ENCODE data around the gene MPP2.
A peak's percentile ranks its signal among the peaks of the same experiment; 100 is the strongest.
"Not testable (repeated sequence)": the region's sequence is repeated elsewhere in the genome, so short reads cannot be mapped to it uniquely, and the experiment has no call there.

MPP2 gene

GRCh38 chr17:43907425-43907981 is at the start of gene MPP2:
Gene MPP2 (minus strand): TSS chr17:43907536. CDS start chr17:43904460, 3,076 bp downstream.
- peak; percentile 20 for DNase-seq (ENCODE audit: low read depth)

- DNase-seq (ENCODE audit: low read depth): no peak
These were observed 48.9 kb upstream of the MPP2 start for GRCh38 chr17:43956222-43956621.

GRCh38 chr17:43953746-43954145 is 46.4 kb upstream of the MPP2 start, which contains the start of gene PYY:
Gene PYY (minus strand): TSS chr17:43953940. CDS start chr17:43953483, 457 bp downstream.
- DNase-seq (ENCODE audit: low read depth): no peak

GRCh38 chr17:43952724-43953666 is 45.7 kb upstream of the MPP2 start:
- no peak for DNase-seq (ENCODE audit: low read depth)

- DNase-seq (ENCODE audit: low read depth): no peak
These were observed 45.0 kb upstream of the MPP2 start for GRCh38 chr17:43952351-43952723.

- DNase-seq (ENCODE audit: low read depth): no peak
These were observed 44.4 kb upstream of the MPP2 start for GRCh38 chr17:43951750-43952149.

- no peak for DNase-seq (ENCODE audit: low read depth)
These were observed 43.2 kb upstream of the MPP2 start for GRCh38 chr17:43950554-43950953.

GRCh38 chr17:43949781-43950180 is 42.4 kb upstream of the MPP2 start:
- DNase-seq (ENCODE audit: low read depth): no peak

- no peak for DNase-seq (ENCODE audit: low read depth)
These were observed 39.4 kb upstream of the MPP2 start for GRCh38 chr17:43946781-43947180.

GRCh38 chr17:43945074-43945829 is 37.9 kb upstream of the MPP2 start:
- DNase-seq (ENCODE audit: low read depth): no peak

GRCh38 chr17:43942051-43942685 is 34.8 kb upstream of the MPP2 start, which contains the start of gene PPY:
Gene PPY (minus strand): TSS chr17:43942476. CDS start chr17:43941654, 822 bp downstream.
- DNase-seq (ENCODE audit: low read depth): no peak

GRCh38 chr17:43940630-43941029 is 33.3 kb upstream of the MPP2 start:
- no peak for DNase-seq (ENCODE audit: low read depth)

- no peak for DNase-seq (ENCODE audit: low read depth)
These were observed 32.5 kb upstream of the MPP2 start for GRCh38 chr17:43939886-43940285.

- not testable (repeated sequence) for DNase-seq (ENCODE audit: low read depth)
These were observed 32.1 kb upstream of the MPP2 start for GRCh38 chr17:43939452-43939851.

GRCh38 chr17:43938838-43939182 is 31.5 kb upstream of the MPP2 start:
- DNase-seq (ENCODE audit: low read depth): no peak

- no peak for DNase-seq (ENCODE audit: low read depth)
These were observed 29.1 kb upstream of the MPP2 start for GRCh38 chr17:43936434-43936833.

GRCh38 chr17:43935926-43936261 is 28.6 kb upstream of the MPP2 start:
- DNase-seq (ENCODE audit: low read depth): no peak

- no peak for DNase-seq (ENCODE audit: low read depth)
These were observed 28.0 kb upstream of the MPP2 start for GRCh38 chr17:43935204-43935925.

GRCh38 chr17:43932923-43933322 is 25.6 kb upstream of the MPP2 start:
- no peak for DNase-seq (ENCODE audit: low read depth)

GRCh38 chr17:43932357-43932756 is 25.0 kb upstream of the MPP2 start:
- DNase-seq (ENCODE audit: low read depth): no peak

GRCh38 chr17:43931062-43931571 is 23.8 kb upstream of the MPP2 start:
- no peak for DNase-seq (ENCODE audit: low read depth)
